Measurements from ENCODE around the gene CACNA2D1. TPM values are rescaled to one million over a fixed set of nuclear protein-coding genes. Genes with fewer than 3 reads are reported as not detected.

Gene CACNA2D1
- 9.1 and 14.9 TPM in 2 replicates for total RNA-seq (2014; rRNA removed; shearing (Covaris generic))

DNA sequence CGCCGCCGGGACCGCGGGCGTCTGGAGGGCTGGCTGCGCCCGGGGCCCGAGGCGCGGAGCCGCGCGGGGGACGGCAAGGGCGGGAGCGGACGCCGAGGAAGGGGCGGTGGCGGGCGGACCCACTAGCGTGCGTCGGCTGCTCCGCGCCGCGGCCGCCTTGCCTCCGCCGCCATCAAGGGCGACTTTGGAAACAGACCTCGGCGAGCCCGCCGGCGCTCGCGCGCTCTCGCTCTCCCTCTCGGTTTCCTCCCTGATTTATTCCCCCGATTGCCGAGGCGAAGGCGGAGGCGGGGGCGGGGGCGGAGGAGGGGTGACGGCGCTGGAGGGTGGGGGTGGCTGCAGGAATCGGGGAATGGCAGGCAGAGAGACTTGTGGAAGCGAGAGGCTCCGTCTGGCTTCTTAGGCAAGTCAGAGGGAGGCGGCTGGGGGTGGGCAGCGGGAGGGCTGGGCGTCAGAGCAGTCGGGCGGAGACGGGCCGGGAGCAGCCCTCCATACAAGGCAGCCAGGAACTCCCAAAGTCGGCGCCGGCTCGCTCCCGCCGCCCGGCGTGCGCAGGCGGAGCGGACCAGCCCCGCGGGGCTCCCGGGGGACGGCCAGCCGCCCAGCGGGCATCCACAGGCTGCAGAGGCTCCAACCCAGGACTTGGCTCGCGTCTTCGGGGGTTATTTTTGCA lies at the start of gene CACNA2D1:
TSS of gene CACNA2D1 (minus strand) at position 231 of the 673 bp plus-strand sequence.
- DNase-seq, result peak; percentile 86
- H3K27me3 ChIP-seq (ENCODE audit: control insufficient read depth, insufficient read depth, low read length), result peaks cover 3% of the 10 kb centered on the region; the same call in 1 of the 2 replicates
- peak within 1 kb of the TSS; percentile 53 for H3K4me3 ChIP-seq (ENCODE audit: insufficient read depth, low read depth, low read length)
- no peaks in the 10 kb centered on the region for H3K36me3 ChIP-seq (replicated peaks; ENCODE audit: control insufficient read depth, insufficient read depth, low read length)

DNA sequence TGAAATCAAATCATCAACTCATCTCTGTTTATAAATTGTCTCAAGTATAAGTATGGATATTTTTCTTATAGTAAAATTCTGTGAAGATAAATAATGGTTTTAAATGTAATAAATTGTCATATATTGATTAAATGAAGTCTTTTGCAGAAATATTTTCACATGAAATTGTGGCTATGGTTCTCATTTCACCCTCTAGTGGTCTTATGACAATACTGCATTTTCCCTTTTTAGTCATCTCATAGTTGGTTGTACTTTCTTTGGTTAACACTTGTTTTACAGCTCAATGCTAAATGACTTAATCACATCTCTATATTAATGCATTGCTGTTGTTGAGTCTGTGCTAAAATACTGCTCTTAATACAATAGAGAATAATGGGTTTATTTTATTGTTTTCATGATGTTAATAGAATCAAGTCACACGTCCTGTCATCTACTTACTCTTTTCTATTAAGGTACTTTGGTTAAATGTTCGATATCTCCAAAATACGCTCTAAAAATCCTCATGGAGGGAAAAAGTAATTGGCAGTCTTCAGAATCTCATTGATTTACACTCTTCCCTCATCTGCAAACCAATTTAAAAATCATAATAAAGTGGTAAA lies 38.0 kb upstream of the CACNA2D1 start:
- Histone ChIP-seq H3K4me3 (ENCODE audit: insufficient read depth, low read depth, low read length) (no peak overlapping the region), H3K27me3 (ENCODE audit: control insufficient read depth, insufficient read depth, low read length) (no peaks in the 10 kb centered on the region), H3K36me3 (replicated peaks; ENCODE audit: control insufficient read depth, insufficient read depth, low read length) (no peaks in the 10 kb centered on the region)
- DNase-seq, result no peak

DNA sequence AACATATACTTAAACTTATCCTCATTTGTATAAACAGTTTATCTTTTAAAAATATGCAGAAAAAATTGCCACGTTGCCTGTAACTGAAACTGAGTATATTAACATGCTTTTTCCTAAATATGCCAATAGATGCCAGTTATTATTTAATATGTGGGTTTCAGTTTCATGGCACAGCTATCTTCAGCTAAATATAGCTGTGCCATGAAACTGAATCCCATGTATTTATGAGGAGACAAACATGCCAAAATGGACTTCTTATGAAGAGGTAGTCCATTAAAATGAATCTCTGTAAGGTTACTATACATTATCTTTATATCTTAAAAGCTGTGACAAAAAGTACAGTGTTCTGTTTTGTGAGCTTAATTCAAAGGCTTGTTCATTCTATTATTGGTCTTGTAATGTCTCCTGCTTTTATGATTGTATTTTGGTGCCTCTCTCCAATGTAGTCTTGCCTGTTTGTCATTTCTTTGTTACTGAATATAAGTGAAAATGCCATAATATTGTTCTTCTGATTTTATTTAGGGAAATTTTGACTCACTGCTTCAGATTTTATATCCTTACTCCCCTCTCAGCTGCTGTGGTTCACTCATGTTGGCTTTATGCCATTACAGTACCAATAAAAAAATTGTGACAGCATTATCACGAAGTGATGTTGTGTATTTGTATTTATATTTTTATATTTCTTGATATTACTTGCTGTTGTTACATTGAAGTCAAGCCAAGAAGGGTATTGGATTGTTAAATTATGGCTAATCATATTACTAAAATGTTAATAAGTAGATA lies 34.3 kb upstream of the CACNA2D1 start:
- no peak for DNase-seq
- Histone ChIP-seq H3K27me3 (ENCODE audit: control insufficient read depth, insufficient read depth, low read length) (no peaks in the 10 kb centered on the region), H3K4me3 (ENCODE audit: insufficient read depth, low read depth, low read length) (no peak overlapping the region), H3K36me3 (replicated peaks; ENCODE audit: control insufficient read depth, insufficient read depth, low read length) (no peaks in the 10 kb centered on the region)

DNA sequence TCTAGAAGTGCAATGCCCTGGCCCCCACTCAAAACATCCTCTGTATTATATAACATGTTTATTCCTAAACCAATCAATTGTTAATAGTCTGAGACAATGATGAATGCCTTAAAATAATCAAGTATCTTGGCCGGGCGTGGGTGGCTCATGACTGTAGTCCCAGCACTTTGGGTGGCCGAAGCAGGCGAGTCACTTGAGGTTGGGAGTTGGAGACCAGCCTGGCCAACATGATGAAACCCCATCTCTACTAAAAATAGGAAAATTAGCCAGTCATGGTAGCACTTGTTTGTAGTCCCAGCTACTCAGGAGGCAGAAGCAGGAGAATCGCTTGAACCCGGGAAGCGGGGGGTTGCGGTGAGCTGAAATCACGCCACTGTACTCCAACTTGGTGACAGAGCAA lies 29.4 kb upstream of the CACNA2D1 start:
- no peaks in the 10 kb centered on the region for H3K27me3 ChIP-seq (ENCODE audit: control insufficient read depth, insufficient read depth, low read length)
- no peak for DNase-seq
- no peaks in the 10 kb centered on the region for H3K36me3 ChIP-seq (replicated peaks; ENCODE audit: control insufficient read depth, insufficient read depth, low read length)
- H3K4me3 ChIP-seq (ENCODE audit: insufficient read depth, low read depth, low read length), result no peak overlapping the region

DNA sequence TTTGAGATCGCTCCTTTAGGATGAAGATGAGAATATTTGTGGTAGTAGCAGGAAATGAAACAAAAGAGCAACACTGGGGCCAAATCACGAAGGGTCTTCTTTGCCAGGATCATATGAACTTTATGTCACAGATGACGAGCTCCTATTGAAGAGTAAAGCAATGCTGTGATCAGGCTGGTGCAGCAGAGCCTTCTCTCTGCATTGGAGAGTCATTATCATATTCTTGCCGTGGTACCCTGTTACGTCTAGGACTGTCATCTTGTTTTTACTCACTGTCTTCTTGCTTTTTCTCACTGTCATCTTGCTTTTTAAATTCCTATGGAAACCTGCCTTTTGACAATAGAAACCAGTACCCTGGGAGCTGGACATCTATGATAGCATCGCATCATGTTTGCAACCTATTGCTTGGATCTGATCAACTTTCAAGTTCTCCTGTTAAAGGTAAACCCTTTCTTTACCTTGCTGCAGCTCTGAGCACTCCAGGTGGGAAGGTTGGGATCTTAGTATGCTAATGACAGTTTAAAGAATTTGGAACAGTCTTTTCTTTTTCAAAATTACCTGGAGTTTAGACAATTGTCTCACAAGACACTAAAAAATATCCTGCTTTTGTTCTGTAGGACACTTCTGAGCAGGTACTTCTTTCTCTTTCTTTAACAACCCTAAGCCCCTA lies 27.9 kb upstream of the CACNA2D1 start:
- Histone ChIP-seq H3K4me3 (ENCODE audit: insufficient read depth, low read depth, low read length) (no peak overlapping the region), H3K27me3 (ENCODE audit: control insufficient read depth, insufficient read depth, low read length) (no peaks in the 10 kb centered on the region), H3K36me3 (replicated peaks; ENCODE audit: control insufficient read depth, insufficient read depth, low read length) (no peaks in the 10 kb centered on the region)
- peak; percentile 13 for DNase-seq

DNA sequence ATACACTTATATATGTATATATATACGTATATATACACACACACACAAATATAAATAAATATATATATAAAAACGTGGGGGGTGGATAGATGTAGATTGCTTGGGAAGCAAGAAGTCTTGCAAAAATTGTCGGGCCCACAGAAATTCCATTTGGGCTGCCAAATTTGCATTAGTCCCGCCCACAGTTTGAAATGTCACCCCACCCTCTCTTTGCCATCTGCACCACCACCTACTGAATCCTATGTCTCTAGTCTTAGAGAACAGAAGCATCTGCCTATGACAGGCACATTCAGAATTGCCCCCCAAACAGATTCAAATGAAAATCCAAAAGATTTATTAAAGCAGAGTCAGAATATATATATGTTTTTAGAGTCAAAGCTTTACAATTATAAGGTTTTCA lies 25.6 kb upstream of the CACNA2D1 start:
- DNase-seq, result peak; percentile 11
- Histone ChIP-seq H3K36me3 (replicated peaks; ENCODE audit: control insufficient read depth, insufficient read depth, low read length) (no peaks in the 10 kb centered on the region), H3K27me3 (ENCODE audit: control insufficient read depth, insufficient read depth, low read length) (no peaks in the 10 kb centered on the region), H3K4me3 (ENCODE audit: insufficient read depth, low read depth, low read length) (no peak overlapping the region)

DNA sequence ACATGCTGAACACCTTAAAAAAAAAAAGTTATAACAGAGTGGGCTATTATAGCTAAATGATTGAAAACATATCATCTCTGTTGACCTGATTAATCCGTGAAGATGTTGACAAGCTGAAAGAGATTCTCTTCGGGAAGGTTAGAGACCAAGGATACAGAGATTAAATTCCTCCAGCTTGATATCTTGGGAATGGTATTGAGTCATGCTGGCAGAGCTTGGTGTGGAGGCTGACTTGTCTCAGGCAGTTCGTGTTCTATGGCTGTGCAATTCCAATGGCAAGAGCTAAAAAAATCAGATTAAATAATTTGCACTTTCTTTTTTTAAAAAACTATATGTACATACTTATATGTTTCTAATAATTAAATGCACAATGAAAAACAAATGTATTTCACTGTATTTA lies 24.9 kb upstream of the CACNA2D1 start:
- Histone ChIP-seq H3K4me3 (ENCODE audit: insufficient read depth, low read depth, low read length) (no peak overlapping the region), H3K36me3 (replicated peaks; ENCODE audit: control insufficient read depth, insufficient read depth, low read length) (no peaks in the 10 kb centered on the region), H3K27me3 (ENCODE audit: control insufficient read depth, insufficient read depth, low read length) (no peaks in the 10 kb centered on the region)
- no peak for DNase-seq

DNA sequence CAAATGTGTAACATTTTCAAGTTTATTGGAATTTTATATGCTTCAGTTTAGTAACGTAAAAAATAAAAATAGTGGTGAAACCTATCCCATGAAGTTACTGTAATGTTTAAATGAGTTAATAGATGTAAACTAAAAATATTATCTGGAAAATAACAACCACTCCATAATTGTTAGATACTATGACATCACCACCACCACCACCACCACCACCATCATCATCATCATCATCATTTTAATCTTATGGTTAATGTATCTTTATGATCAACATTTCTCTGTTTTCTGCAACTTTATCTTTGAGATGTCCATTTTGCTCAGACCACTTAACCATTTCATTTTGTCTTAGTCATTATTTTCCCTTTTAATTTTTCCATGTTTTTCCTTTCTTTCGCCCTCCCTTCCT lies 23.4 kb upstream of the CACNA2D1 start:
- no peak overlapping the region for H3K4me3 ChIP-seq (ENCODE audit: insufficient read depth, low read depth, low read length)
- no peak for DNase-seq
- H3K36me3 ChIP-seq (replicated peaks; ENCODE audit: control insufficient read depth, insufficient read depth, low read length), result no peaks in the 10 kb centered on the region
- no peaks in the 10 kb centered on the region for H3K27me3 ChIP-seq (ENCODE audit: control insufficient read depth, insufficient read depth, low read length)

DNA sequence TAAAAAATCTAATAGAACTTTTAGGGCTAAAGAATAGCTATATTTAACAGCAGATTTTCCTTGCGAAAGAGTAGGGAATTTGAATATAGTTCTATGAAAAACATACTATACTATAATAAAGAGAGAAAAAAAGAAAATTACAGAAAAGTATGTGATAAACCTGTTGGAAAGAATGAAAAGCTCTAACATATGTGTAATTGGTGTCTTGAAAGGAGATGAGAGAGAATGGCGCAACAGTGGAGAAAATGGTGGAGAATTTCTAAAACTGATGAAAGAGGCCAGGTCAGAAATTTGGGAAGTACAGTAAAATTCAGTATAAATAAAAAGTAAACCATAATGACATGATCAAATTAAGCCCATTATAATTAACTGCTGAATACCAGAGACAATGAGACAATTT lies 20.8 kb upstream of the CACNA2D1 start:
- H3K27me3 ChIP-seq (ENCODE audit: control insufficient read depth, insufficient read depth, low read length), result no peaks in the 10 kb centered on the region
- no peak overlapping the region for H3K4me3 ChIP-seq (ENCODE audit: insufficient read depth, low read depth, low read length)
- no peak for DNase-seq
- no peaks in the 10 kb centered on the region for H3K36me3 ChIP-seq (replicated peaks; ENCODE audit: control insufficient read depth, insufficient read depth, low read length)

DNA sequence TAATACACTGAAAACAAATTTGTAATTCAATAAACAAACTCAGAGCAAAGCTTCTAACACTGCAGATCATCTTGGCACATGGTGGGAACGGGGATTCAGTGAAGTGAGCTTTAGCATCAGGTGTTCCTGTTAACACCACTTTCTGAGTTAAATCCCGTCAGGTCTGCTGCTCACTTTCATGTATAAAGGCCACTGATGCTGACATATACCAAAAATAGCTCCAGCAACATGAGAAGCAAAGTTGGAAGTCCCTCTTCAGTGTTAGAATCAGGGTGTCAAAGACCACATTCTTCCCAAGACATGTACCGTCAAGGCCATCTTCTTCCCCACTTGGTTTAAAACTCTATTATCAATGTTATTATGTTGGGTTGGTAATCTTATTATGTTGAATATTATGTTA lies 11.7 kb upstream of the CACNA2D1 start:
- no peak for DNase-seq
- Histone ChIP-seq H3K27me3 (ENCODE audit: control insufficient read depth, insufficient read depth, low read length) (no peaks in the 10 kb centered on the region), H3K4me3 (ENCODE audit: insufficient read depth, low read depth, low read length) (no peak overlapping the region), H3K36me3 (replicated peaks; ENCODE audit: control insufficient read depth, insufficient read depth, low read length) (no peaks in the 10 kb centered on the region)

DNA sequence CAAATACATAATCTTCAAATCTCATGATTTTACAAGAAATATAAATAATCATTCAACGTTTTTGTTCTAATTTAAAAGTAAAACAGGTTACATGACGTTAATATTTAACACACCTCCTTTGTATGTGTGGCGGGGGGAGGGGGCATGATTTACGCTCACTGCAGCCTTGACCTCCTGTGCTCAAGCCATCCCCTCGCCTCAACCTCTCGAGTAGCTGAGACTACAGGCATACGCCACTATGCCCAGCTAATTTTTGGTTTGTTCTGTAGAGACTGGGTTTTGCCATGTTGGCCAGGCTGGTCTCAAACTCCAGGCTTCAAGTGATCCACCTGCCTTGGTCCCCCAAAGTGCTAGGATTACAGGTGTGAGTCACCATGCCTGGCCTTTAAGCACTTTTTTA lies 7.2 kb upstream of the CACNA2D1 start:
- Histone ChIP-seq H3K36me3 (replicated peaks; ENCODE audit: control insufficient read depth, insufficient read depth, low read length) (no peaks in the 10 kb centered on the region), H3K4me3 (ENCODE audit: insufficient read depth, low read depth, low read length) (no peak overlapping the region), H3K27me3 (ENCODE audit: control insufficient read depth, insufficient read depth, low read length) (peaks cover 3% of the 10 kb centered on the region; the same call in 1 of the 2 replicates)
- DNase-seq, result no peak

DNA sequence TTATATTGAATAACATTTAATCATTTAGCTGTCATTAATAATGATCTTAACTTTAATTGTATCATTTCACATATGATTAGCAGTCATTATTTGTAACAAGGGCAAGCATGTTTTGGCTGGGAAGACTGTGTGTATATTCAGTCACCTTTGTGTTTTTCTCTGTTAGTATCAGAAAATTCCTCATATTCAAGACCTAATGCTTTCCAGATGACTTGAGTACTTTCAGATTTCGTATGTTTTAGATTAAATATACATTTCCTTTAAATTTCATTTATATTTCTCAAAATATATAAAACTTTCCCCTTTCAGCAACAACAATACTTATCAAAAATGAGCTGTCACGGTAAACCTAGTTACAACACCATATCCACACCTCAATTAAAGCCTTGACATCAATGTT lies 6.3 kb upstream of the CACNA2D1 start:
- no peak for DNase-seq
- no peak overlapping the region for H3K4me3 ChIP-seq (ENCODE audit: insufficient read depth, low read depth, low read length)
- no peaks in the 10 kb centered on the region for H3K36me3 ChIP-seq (replicated peaks; ENCODE audit: control insufficient read depth, insufficient read depth, low read length)
- peaks cover 3% of the 10 kb centered on the region; the same call in 1 of the 2 replicates for H3K27me3 ChIP-seq (ENCODE audit: control insufficient read depth, insufficient read depth, low read length)

DNA sequence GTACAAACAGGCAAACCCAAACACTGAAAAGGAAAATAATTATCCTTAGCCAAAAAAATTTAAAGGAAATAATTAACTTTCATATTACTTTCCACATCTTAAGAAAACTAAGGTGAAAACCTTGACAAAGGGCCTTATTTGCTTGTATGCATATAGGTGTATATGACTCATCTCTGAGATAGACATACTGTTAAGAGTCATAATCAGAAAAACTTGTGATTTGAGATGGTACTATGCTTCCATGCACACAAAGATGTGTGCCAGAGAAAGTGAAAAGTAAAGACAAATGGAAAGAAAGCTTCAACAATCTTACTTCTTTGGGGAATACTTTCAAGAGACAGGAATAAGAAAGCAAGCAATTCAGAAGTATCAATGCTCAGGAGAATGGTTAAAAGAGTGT lies 3.3 kb upstream of the CACNA2D1 start:
- Histone ChIP-seq H3K4me3 (ENCODE audit: insufficient read depth, low read depth, low read length) (no peak overlapping the region), H3K27me3 (ENCODE audit: control insufficient read depth, insufficient read depth, low read length) (peaks cover 3% of the 10 kb centered on the region; the same call in 1 of the 2 replicates), H3K36me3 (replicated peaks; ENCODE audit: control insufficient read depth, insufficient read depth, low read length) (no peaks in the 10 kb centered on the region)
- DNase-seq, result no peak

DNA sequence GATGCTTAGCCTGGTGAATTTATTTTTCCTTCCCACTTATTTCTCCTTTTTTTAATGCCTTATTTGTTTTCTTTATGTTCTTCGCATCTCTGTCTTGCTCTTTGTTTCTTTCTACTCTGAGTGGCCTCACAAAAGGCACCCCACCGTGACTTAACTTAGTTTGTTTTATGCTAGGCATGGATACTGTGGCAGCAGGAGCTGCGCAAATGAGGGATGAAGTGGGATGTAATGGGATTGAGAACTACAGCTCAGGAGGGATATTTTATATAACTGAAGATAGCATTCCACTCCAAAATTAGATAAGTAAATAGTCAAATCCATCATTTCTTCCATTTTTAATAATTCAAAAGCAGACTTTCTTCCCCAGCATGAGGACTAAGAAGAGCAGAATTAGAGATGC lies 1.7 kb upstream of the CACNA2D1 start:
- Histone ChIP-seq H3K4me3 (ENCODE audit: insufficient read depth, low read depth, low read length) (no peak overlapping the region), H3K36me3 (replicated peaks; ENCODE audit: control insufficient read depth, insufficient read depth, low read length) (no peaks in the 10 kb centered on the region), H3K27me3 (ENCODE audit: control insufficient read depth, insufficient read depth, low read length) (peaks cover 3% of the 10 kb centered on the region; the same call in 1 of the 2 replicates)
- peak; percentile 17 for DNase-seq

All from H7 (cell line).